ENCODE measurements around the gene PCDHGB3.
"Not testable (repeated sequence)": the region's sequence is repeated elsewhere in the genome, so short reads cannot be mapped to it uniquely, and the experiment has no call there.

PCDHGB3 gene

GRCh38 chr5:141359790-141360426, 10.1 kb upstream of the PCDHGB3 start, which contains the start of gene PCDHGB2:
TSS of gene PCDHGB2 (plus strand) at chr5:141359994. CDS start at chr5:141360136, 142 bp downstream.
- peak; percentile 35 for DNase-seq

DNA sequence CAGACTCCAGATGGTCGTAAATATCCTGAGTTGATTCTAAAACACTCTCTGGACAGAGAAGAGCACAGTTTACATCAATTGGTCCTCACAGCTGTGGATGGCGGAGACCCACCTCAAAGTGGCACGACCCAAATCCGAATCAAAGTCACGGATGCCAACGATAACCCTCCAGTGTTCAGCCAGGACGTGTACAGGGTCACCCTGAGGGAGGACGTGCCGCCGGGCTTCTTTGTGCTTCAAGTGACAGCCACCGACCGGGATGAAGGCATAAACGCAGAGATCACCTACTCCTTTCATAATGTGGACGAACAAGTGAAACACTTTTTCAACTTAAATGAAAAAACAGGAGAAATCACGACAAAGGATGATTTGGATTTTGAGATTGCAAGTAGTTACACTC, 9.4 kb upstream of the PCDHGB3 start:
- no peak for DNase-seq

GRCh38 chr5:141362719-141363118, 7.3 kb upstream of the PCDHGB3 start:
- no peak for DNase-seq

GRCh38 chr5:141363952-141364660, 5.9 kb upstream of the PCDHGB3 start, which contains the start of gene PCDHGA5:
TSS of gene PCDHGA5 (plus strand) at chr5:141364162. CDS start at chr5:141364331, 169 bp downstream.
- peak; percentile 23 for DNase-seq

GRCh38 chr5:141366016-141366896, 3.8 kb upstream of the PCDHGB3 start:
- DNase-seq, result no peak

DNA sequence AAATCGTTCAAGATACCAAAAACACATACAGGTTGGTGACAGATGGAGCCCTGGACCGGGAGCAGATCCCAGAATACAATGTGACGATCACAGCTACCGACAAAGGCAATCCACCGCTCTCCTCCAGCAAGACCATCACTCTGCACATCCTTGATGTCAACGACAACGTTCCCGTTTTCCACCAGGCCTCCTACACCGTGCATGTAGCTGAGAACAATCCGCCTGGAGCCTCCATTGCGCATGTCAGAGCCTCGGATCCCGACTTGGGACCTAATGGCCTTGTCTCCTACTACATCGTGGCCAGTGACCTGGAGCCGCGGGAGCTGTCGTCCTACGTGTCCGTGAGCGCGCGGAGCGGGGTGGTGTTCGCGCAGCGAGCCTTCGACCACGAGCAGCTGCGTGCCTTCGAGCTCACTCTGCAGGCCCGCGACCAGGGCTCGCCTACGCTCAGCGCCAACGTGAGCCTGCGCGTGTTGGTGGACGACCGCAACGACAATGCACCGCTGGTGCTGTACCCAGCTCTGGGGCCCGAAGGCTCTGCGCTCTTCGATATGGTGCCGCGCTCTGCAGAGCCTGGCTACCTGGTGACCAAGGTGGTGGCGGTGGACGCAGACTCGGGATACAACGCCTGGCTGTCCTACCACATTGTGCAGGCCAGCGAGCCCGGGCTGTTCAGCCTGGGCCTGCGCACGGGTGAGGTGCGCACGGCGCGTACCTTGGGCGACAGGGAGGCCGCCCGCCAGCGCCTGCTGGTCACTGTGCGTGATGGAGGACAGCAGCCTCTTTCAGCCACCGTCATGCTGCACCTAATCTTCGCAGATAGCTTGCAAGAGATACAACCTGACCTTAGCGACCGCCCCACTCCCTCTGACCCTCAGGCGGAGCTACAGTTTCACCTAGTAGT, 1.8 kb downstream of the PCDHGB3 start:
- DNase-seq, result no peak

- DNase-seq, result peak; percentile 27
Observed at GRCh38 chr5:141373673-141374317, 3.8 kb downstream of the PCDHGB3 start, which contains the start of gene PCDHGA6. TSS of gene PCDHGA6 (plus strand) at chr5:141373891. CDS start at chr5:141374084, 193 bp downstream.

DNA sequence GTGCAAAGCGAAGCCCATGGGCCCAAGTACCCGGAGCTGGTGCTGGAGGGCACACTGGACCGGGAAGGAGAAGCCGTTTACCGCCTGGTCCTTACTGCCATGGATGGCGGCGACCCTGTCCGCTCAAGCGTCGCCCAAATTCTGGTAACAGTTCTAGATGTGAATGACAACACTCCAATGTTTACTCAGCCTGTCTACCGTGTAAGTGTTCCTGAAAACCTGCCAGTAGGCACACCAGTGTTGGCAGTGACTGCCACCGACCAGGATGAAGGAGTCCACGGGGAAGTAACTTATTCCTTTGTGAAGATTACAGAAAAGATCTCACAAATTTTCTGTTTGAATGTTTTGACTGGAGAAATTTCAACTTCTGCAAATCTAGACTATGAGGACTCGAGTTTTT, 4.6 kb downstream of the PCDHGB3 start:
- DNase-seq, result no peak

DNA sequence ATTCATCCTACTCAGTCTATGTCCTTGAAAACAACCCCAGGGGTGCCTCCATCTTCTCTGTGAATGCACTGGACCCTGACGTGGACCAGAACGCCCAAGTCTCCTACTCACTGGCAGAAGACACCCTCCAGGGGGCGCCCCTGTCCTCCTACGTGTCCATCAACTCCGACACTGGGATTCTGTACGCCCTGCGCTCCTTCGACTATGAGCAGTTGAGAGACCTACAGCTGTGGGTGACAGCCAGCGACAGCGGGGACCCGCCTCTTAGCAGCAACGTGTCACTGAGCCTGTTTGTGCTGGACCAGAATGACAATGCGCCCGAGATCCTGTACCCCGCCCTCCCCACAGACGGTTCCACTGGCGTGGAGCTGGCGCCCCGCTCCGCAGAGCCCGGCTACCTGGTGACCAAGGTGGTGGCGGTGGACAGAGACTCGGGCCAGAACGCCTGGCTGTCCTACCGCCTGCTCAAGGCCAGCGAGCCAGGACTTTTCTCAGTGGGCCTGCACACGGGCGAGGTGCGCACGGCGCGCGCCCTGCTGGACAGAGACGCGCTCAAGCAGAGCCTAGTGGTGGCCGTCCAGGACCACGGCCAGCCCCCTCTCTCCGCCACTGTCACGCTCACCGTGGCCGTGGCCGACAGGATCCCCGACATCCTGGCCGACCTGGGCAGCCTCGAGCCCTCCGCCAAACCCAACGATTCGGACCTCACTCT, 5.6 kb downstream of the PCDHGB3 start:
- DNase-seq, result not testable (repeated sequence)

DNA sequence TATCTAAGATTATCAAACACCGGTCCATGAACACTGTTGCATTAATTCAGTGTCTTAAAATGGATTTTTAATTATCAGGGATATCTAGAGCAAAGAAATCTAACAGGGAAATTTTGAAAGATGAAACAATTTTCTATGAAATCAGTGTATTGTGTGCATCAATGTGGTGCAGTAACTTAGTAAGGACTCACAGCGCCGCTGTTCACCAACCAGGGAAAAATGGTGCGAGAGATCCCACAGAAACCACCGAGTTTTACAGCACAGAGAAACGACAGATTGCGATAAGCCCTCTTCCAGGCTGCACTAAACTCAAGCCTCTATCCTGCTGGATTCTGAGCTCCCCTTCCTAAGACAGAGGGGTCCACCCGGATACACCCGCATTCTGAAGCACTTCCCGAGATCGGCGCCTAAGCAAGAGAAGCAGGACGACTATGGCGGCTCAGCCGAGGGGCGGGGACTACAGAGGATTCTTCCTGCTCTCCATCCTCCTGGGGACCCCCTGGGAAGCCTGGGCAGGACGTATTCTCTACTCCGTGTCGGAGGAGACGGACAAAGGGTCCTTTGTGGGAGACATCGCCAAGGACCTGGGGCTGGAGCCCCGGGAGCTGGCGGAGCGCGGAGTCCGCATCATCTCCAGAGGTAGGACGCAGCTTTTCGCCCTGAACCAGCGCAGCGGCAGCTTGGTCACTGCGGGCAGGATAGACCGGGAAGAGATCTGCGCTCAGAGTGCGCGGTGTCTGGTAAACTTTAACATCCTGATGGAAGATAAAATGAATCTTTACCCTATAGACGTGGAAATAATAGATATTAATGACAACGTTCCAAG, 12.6 kb downstream of the PCDHGB3 start, which contains the start of gene PCDHGA7:
TSS of gene PCDHGA7 (plus strand) at position 274 of the 826 bp plus-strand sequence. CDS start at position 432, 158 bp downstream.
- peak; percentile 42 for DNase-seq

DNA sequence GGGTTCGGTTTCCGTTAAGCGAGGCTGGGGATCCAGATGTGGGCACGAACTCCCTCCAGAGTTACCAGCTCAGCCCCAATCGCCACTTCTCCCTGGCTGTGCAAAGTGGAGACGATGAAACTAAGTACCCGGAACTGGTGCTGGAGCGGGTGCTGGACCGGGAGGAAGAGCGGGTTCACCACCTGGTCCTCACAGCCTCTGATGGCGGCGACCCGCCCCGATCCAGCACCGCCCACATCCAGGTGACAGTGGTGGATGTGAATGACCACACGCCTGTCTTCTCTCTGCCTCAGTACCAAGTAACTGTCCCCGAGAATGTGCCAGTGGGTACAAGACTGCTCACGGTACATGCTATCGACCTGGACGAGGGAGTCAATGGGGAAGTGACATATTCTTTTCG, 13.3 kb downstream of the PCDHGB3 start:
- DNase-seq, result no peak

DNA sequence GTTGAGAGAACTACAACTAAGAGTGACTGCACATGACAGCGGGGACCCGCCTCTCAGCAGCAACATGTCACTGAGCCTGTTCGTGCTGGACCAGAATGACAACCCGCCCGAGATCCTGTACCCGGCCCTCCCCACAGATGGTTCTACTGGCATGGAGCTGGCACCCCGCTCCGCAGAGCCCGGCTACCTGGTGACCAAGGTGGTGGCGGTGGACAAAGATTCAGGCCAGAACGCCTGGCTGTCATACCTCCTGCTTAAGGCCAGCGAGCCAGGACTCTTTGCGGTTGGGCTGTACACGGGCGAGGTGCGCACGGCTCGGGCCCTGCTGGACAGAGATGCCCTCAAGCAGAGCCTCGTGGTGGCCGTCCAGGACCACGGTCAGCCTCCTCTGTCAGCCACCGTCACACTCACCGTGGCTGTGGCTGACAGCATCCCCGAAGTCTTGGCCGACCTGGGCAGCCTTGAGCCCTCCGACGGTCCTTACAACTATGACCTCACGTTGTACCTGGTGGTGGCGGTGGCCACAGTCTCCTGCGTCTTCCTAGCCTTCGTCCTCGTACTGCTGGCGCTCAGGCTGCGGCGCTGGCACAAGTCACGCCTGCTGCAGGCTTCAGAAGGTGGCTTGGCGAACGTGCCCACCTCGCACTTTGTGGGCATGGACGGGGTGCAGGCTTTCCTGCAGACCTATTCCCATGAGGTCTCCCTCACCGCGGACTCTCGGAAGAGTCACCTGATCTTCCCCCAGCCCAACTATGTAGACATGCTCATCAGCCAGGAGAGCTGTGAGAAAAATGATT, 14.6 kb downstream of the PCDHGB3 start:
- no peak for DNase-seq

DNA sequence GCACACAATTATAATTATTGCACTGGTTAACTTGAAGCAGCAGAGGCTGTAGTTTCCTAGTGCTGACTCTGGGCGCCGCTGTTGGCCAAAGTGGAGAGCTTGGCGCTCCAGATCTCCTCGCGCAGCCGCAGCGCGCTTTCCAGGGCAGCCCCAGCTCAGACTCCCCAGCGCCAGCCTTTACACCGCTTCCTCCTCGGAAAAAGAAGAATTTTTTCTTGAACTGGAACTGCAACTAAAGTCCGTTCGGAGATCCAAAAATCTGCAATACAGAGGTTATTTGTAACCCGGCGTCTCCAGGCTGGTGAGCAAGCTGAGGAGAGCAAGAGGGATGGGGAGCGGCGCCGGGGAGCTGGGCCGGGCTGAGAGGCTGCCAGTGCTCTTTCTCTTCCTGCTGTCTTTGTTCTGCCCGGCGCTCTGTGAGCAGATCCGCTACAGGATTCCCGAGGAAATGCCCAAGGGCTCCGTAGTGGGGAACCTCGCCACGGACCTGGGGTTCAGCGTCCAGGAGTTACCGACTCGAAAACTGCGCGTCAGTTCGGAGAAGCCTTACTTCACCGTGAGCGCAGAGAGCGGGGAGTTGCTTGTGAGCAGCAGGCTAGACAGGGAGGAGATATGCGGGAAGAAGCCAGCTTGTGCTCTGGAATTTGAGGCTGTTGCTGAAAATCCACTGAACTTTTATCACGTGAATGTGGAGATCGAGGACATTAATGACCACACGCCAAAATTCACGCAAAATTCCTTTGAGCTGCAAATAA, 17.7 kb downstream of the PCDHGB3 start, which contains the start of gene PCDHGB4:
TSS of gene PCDHGB4 (plus strand) at position 142 of the 755 bp plus-strand sequence. CDS start at position 329, 187 bp downstream.
- DNase-seq, result peak; percentile 54

DNA sequence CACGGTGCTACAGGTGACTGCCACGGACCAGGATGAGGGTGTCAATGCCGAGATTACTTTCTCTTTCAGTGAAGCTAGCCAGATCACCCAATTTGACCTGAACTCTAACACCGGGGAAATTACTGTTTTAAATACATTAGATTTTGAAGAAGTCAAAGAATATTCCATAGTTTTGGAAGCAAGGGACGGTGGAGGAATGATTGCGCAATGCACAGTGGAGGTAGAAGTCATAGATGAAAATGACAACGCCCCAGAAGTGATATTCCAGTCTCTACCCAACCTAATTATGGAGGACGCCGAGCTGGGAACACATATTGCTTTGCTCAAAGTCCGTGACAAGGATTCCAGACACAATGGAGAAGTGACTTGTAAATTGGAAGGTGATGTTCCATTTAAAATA, 18.6 kb downstream of the PCDHGB3 start:
- DNase-seq, result no peak

GRCh38 chr5:141389153-141390042, 19.4 kb downstream of the PCDHGB3 start:
- no peak for DNase-seq

- DNase-seq, result peak; percentile 37
Observed at GRCh38 chr5:141392429-141393198, 22.6 kb downstream of the PCDHGB3 start, which contains the start of gene PCDHGA8. TSS of gene PCDHGA8 (plus strand) at chr5:141392633. CDS start at chr5:141392814, 181 bp downstream.
